ENCODE measurements around the gene ST3GAL5.

GRCh38 chr2:85789271-85789670 lies 99.5 kb downstream of the ST3GAL5 start:
- TF ChIP-seq CTCF (IDR thresholded peaks at IDR 0.05) (no peak), POLR2A (IDR thresholded peaks at IDR 0.05) (no peak)

Measured in sigmoid colon (tissue), 3 donors.